Left ventricle myocardium inferior (tissue), 1 donor: Measurements from ENCODE around the gene MEGF11. TPM values are rescaled to one million over a fixed set of nuclear protein-coding genes. Genes with fewer than 3 reads are reported as not detected.

Experiments
- DNase-seq: peaks from one replicate; pipeline ENCODE4 v3.0.0-alpha.2; 2020
- H3K27ac ChIP-seq: fragments of 200-600 bp; replicated peaks from 2 replicates; pipeline ENCODE4 v1.8.0; 2021
- H3K27me3 ChIP-seq: fragments of 200-600 bp; 2 replicates; pipeline ENCODE4 v1.8.0; 2021; ENCODE audit warnings: low read depth
- H3K36me3 ChIP-seq: fragments of 200-600 bp; 2 replicates; pipeline ENCODE4 v1.8.0; 2021
- H3K4me1 ChIP-seq: fragments of 200-600 bp; 2 replicates; pipeline ENCODE4 v1.8.0; 2021
- H3K4me3 ChIP-seq: fragments of 200-600 bp; 2 replicates; pipeline ENCODE4 v1.8.0; 2021; ENCODE audit warnings: mild to moderate bottlenecking, moderate library complexity
- H3K9me3 ChIP-seq: fragments of 200-600 bp; replicated peaks from 2 replicates; pipeline ENCODE4 v1.8.0; 2021
- intact Hi-C: fragments of 100-400 bp; cut with micrococcal nuclease; formaldehyde crosslinking; loops from one replicate; pipeline ENCODE4 v1.11.0; 2022
- total RNA-seq: library from RNA; stranded (reverse); fragmentation: NEBNext Ultra II Directional; extraction: Animal tissue kit (Norgen Biotek cat#: 25700); gene quantifications from one replicate; pipeline ENCODE4 v1.2.1, GENCODE V29; 2021
- TF ChIP-seq, protein P1 (sequence below): fragments of 200-600 bp; IDR thresholded peaks from 2 replicates; pipeline ENCODE4 v1.8.0; 2021; ENCODE audit warnings: antibody characterized with exemption, mild to moderate bottlenecking, borderline replicate concordance
- donor health status: DM: no; HTN: yes; CAD: no; lungs with severe emphysema.

MEGF11 gene
- total RNA-seq, 1 donor from 2014 or later: not detected

DNA sequence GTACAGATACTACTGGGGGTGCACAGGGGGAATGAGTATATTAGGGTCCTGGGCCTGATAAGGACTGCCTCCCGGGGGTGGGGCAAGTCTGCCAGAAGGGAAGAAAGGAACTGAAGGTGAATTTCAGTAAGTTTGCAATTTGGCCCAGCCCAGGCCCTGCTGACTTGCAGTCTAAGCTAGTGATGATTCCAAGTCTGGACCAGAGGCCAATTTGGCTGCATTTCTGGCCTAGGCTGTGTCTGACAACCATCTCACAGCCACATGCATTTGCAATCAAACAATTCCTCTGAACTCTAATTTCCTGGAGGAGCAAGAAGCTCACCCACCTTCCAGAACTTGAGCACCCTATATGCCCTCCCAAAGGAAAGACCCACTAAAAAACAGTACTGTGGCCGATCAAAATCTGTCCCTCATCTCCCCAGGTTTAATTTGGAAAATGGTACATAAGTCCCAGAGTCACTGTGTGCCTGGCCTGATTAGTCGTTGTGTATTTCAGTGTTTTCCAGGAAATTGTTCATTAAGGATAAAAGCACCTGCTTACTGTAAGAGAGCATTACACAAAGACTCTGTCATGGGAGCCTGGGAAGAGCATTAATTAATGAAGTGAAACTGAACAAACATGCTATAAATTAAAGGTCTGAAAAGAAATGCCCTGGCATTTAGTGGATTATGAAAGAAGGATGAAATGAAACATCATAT, 114.5 kb downstream of the MEGF11 start:
- Histone ChIP-seq H3K27me3 (peaks cover 6% of the 10 kb centered on the region), H3K27ac (no peak overlapping the region), H3K9me3 (no peaks in the 10 kb centered on the region), H3K36me3 (no peaks in the 10 kb centered on the region), H3K4me3 (no peak overlapping the region), H3K4me1 (peaks cover 19% of the 10 kb centered on the region)
- intact Hi-C loops: no loop called here
- TF ChIP-seq, protein P1, sequence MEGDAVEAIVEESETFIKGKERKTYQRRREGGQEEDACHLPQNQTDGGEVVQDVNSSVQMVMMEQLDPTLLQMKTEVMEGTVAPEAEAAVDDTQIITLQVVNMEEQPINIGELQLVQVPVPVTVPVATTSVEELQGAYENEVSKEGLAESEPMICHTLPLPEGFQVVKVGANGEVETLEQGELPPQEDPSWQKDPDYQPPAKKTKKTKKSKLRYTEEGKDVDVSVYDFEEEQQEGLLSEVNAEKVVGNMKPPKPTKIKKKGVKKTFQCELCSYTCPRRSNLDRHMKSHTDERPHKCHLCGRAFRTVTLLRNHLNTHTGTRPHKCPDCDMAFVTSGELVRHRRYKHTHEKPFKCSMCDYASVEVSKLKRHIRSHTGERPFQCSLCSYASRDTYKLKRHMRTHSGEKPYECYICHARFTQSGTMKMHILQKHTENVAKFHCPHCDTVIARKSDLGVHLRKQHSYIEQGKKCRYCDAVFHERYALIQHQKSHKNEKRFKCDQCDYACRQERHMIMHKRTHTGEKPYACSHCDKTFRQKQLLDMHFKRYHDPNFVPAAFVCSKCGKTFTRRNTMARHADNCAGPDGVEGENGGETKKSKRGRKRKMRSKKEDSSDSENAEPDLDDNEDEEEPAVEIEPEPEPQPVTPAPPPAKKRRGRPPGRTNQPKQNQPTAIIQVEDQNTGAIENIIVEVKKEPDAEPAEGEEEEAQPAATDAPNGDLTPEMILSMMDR: no peak
- no peak for DNase-seq

- no peaks in the 10 kb centered on the region for H3K27me3 ChIP-seq
- intact Hi-C loops: no loop called here
- TF ChIP-seq, protein P1: no peak
- no peak overlapping the region for H3K4me3 ChIP-seq
- peak; percentile 41 for DNase-seq
- no peak overlapping the region for H3K27ac ChIP-seq
- H3K36me3 ChIP-seq: no peaks in the 10 kb centered on the region
- no peaks in the 10 kb centered on the region for H3K9me3 ChIP-seq
- H3K4me1 ChIP-seq: peaks cover 19% of the 10 kb centered on the region
These were observed 115.3 kb downstream of the MEGF11 start for GRCh38 chr15:66138096-66138783.

GRCh38 chr15:66136948-66137347, 116.6 kb downstream of the MEGF11 start:
- H3K4me1 ChIP-seq: peaks cover 25% of the 10 kb centered on the region
- no peak overlapping the region for H3K4me3 ChIP-seq
- intact Hi-C loops: no loop called here
- no peak for DNase-seq
- H3K27me3 ChIP-seq: no peaks in the 10 kb centered on the region
- no peak overlapping the region for H3K27ac ChIP-seq
- TF ChIP-seq, protein P1: no peak
- H3K9me3 ChIP-seq: no peaks in the 10 kb centered on the region
- H3K36me3 ChIP-seq: no peaks in the 10 kb centered on the region

- peaks cover 34% of the 10 kb centered on the region for H3K4me1 ChIP-seq
- intact Hi-C loops: no loop called here
- no peak for DNase-seq
These were observed 117.9 kb downstream of the MEGF11 start for GRCh38 chr15:66135664-66136063.

GRCh38 chr15:66134284-66134683, 119.3 kb downstream of the MEGF11 start:
- intact Hi-C loops: no loop called here
- Histone ChIP-seq H3K27me3 (peaks cover 20% of the 10 kb centered on the region), H3K4me3 (no peak overlapping the region), H3K4me1 (peaks cover 30% of the 10 kb centered on the region), H3K27ac (no peak overlapping the region), H3K9me3 (no peaks in the 10 kb centered on the region), H3K36me3 (no peaks in the 10 kb centered on the region)
- TF ChIP-seq, protein P1: no peak
- no peak for DNase-seq

More at GRCh38 chr15:66135664-66136063, 117.9 kb downstream of the MEGF11 start:
- H3K27me3 ChIP-seq: peaks cover 11% of the 10 kb centered on the region
- no peak overlapping the region for H3K4me3 ChIP-seq
- H3K9me3 ChIP-seq: no peaks in the 10 kb centered on the region
- no peak overlapping the region for H3K27ac ChIP-seq
- no peaks in the 10 kb centered on the region for H3K36me3 ChIP-seq
- TF ChIP-seq, protein P1: no peak
